OCI-LY7 (cell line): ENCODE results near the gene SLC17A8. TPM values are rescaled to one million over a fixed set of nuclear protein-coding genes. Genes with fewer than 3 reads are reported as not detected.

ENCODE experiments used
- BruUV-seq: library from RNA; stranded (reverse); fragments of 400-500 nt; replicated peaks from 2 replicates; lab custom pipeline; 2021; lab: Mats Ljungman, UMichigan
- CTCF ChIA-PET: fragments of 300-600 bp; sonication (Branson Sonifier 250); formaldehyde crosslinking; loops from one replicate; lab custom pipeline; 2022; ENCODE audit warnings: antibody characterized with exemption; ENCODE audit not compliant: unreplicated experiment; lab: Charles Lee
- POLR2A ChIA-PET: fragments of 300-600 bp; sonication (Branson Sonifier 250); formaldehyde crosslinking; loops from one replicate; lab custom pipeline; 2022; ENCODE audit warnings: antibody characterized with exemption; lab: Charles Lee
- DNase-seq: peaks from one replicate; pipeline ENCODE4 v3.0.0-alpha.2; 2015; ENCODE audit warnings: low spot score
- H2AFZ ChIP-seq: fragments of 200-600 bp; sonication (generic), shearing (Covaris generic); 2 replicates; pipeline ENCODE4 v1.6.1; 2014; ENCODE audit warnings: mild to moderate bottlenecking, antibody characterized with exemption, low read length, moderate library complexity
- H3K27ac ChIP-seq: fragments of 200-600 bp; sonication (generic); 2 replicates; pipeline ENCODE4 v1.5.1; 2014; ENCODE audit warnings: mixed run types, low read depth, mild to moderate bottlenecking, moderate library complexity, low read length, inconsistent platforms; ENCODE audit not compliant: poor library complexity, severe bottlenecking
- H3K36me3 ChIP-seq: fragments of 200-600 bp; sonication (generic); 2 replicates; pipeline ENCODE4 v1.6.1; 2014; ENCODE audit warnings: mild to moderate bottlenecking, antibody characterized with exemption, low read length, moderate library complexity, mixed read lengths; ENCODE audit not compliant: insufficient read depth
- H3K4me1 ChIP-seq: fragments of 200-600 bp; sonication (generic); 2 replicates; pipeline ENCODE4 v1.5.1; 2014; ENCODE audit warnings: mild to moderate bottlenecking, low read length; ENCODE audit not compliant: insufficient read depth, poor library complexity, severe bottlenecking
- H3K4me2 ChIP-seq: fragments of 200-600 bp; sonication (generic); 2 replicates; pipeline ENCODE4 v1.6.1; 2014; ENCODE audit warnings: mild to moderate bottlenecking, low read length
- H3K4me3 ChIP-seq: fragments of 200-600 bp; sonication (generic); 2 replicates; pipeline ENCODE4 v1.5.1; 2014; ENCODE audit warnings: mild to moderate bottlenecking, low read depth, low read length; ENCODE audit not compliant: poor library complexity, severe bottlenecking
- H3K79me2 ChIP-seq: fragments of 200-600 bp; sonication (generic); 2 replicates; pipeline ENCODE4 v1.6.1; 2016; ENCODE audit warnings: low read depth, mild to moderate bottlenecking, low read length, moderate library complexity, mixed read lengths; ENCODE audit not compliant: insufficient read depth
- H3K9me2 ChIP-seq: fragments of 200-600 bp; sonication (generic); 2 replicates; pipeline ENCODE4 v1.6.1; 2016; ENCODE audit warnings: mild to moderate bottlenecking, low read length, mixed read lengths; ENCODE audit not compliant: insufficient read depth
- H3K9me3 ChIP-seq: fragments of 200-600 bp; sonication (generic); 2 replicates; pipeline ENCODE4 v1.6.1; 2014; ENCODE audit warnings: mild to moderate bottlenecking, mixed run types, low read length, mixed read lengths
- H4K20me1 ChIP-seq: fragments of 200-600 bp; sonication (generic); 2 replicates; pipeline ENCODE4 v1.6.1; 2014; ENCODE audit warnings: mild to moderate bottlenecking, antibody characterized with exemption, low read length, moderate library complexity, mixed read lengths; ENCODE audit not compliant: insufficient read depth
- CTCF ChIP-seq: fragments of 200-600 bp; sonication (generic); conservative IDR thresholded peaks from 2 replicates; pipeline ENCODE4 v1.5.1; 2014; ENCODE audit warnings: mild to moderate bottlenecking, antibody characterized with exemption, low read length, moderate library complexity, mixed read lengths
- EZH2phosphoT487 ChIP-seq: fragments of 200-600 bp; sonication (generic); IDR thresholded peaks from 2 replicates; pipeline ENCODE4 v1.6.1; 2018; ENCODE audit warnings: low read depth, borderline replicate concordance, mild to moderate bottlenecking, mixed run types, antibody characterized with exemption, low read length, moderate library complexity, mixed read lengths
- intact Hi-C: fragments of 100-400 bp; cut with micrococcal nuclease; formaldehyde crosslinking; loops from one replicate; pipeline ENCODE4 v1.10.0; 2022; ENCODE audit not compliant: unreplicated experiment
- total RNA-seq, 2 experiments: library from RNA; depleted of rRNA in 1 of 2; stranded (reverse); fragments of >200 nt in 1 of 2; shearing (Covaris generic) in 1 of 2; gene quantifications; 2 replicates each; pipeline ENCODE4 v1.2.3, GENCODE V29; 2014 to 2022

Gene SLC17A8
- total RNA-seq, 2 experiments from 2014 or later: not detected

GRCh38 chr12:100360450-100360849, 3.6 kb downstream of the SLC17A8 start:
- TF ChIP-seq CTCF (no peak), EZH2phosphoT487 (no peak)
- ChIA-PET CTCF (no interaction called here), POLR2A (interaction anchor here (0.5 to 1.2 kb wide), 2 partner anchors 23 to 482 kb away, joined by 3 read pairs; no protein-coding TSS in a partner anchor)
- H2AFZ ChIP-seq: no peak overlapping the region
- intact Hi-C loops: no loop called here
- no peaks in the 10 kb centered on the region for H4K20me1 ChIP-seq
- no peaks in the 10 kb centered on the region for H3K9me3 ChIP-seq
- DNase-seq: no peak
- no peaks in the 10 kb centered on the region for H3K36me3 ChIP-seq
- H3K9me2 ChIP-seq: no peaks in the 10 kb centered on the region
- H3K4me2 ChIP-seq: no peak overlapping the region
- no peaks in the 10 kb centered on the region for H3K4me1 ChIP-seq
- H3K27ac ChIP-seq: no peak overlapping the region
- no TSS peak for BruUV-seq
- no peaks in the 10 kb centered on the region for H3K79me2 ChIP-seq
- no peak overlapping the region for H3K4me3 ChIP-seq

GRCh38 chr12:100364324-100364723, 7.5 kb downstream of the SLC17A8 start:
- H3K27ac ChIP-seq: no peak overlapping the region
- H3K9me3 ChIP-seq: no peaks in the 10 kb centered on the region
- no peaks in the 10 kb centered on the region for H3K36me3 ChIP-seq
- H3K4me2 ChIP-seq: no peak overlapping the region
- no peak for DNase-seq
- intact Hi-C loops: no loop called here
- no peaks in the 10 kb centered on the region for H3K79me2 ChIP-seq
- BruUV-seq: no TSS peak
- H3K4me3 ChIP-seq: no peak overlapping the region
- H3K4me1 ChIP-seq: no peaks in the 10 kb centered on the region
- ChIA-PET CTCF (no interaction called here), POLR2A (interaction anchor here (0.6 to 1.9 kb wide), 3 partner anchors 12 to 222 kb away, joined by 3 to 5 read pairs (median 4); no protein-coding TSS in a partner anchor)
- H3K9me2 ChIP-seq: no peaks in the 10 kb centered on the region
- no peaks in the 10 kb centered on the region for H4K20me1 ChIP-seq
- no peak overlapping the region for H2AFZ ChIP-seq
- TF ChIP-seq CTCF: no peak

- no peak for DNase-seq
- no peaks in the 10 kb centered on the region for H4K20me1 ChIP-seq
- H2AFZ ChIP-seq: no peak overlapping the region
- H3K4me1 ChIP-seq: no peaks in the 10 kb centered on the region
- CTCF ChIA-PET: interaction anchor here (0.6 kb wide), 1 partner anchor 306 kb away, joined by 4 read pairs; no protein-coding TSS in a partner anchor
- H3K27ac ChIP-seq: no peak overlapping the region
- no peaks in the 10 kb centered on the region for H3K36me3 ChIP-seq
- intact Hi-C loops: no loop called here
- H3K9me2 ChIP-seq: no peaks in the 10 kb centered on the region
- H3K9me3 ChIP-seq: no peaks in the 10 kb centered on the region
- no TSS peak for BruUV-seq
- no peaks in the 10 kb centered on the region for H3K79me2 ChIP-seq
- H3K4me3 ChIP-seq: no peak overlapping the region
- H3K4me2 ChIP-seq: no peak overlapping the region
- POLR2A ChIA-PET: interaction anchor here (0.7 to 1.9 kb wide), 3 partner anchors 12 to 428 kb away, joined by 3 to 8 read pairs (median 5); no protein-coding TSS in a partner anchor
- no peak for TF ChIP-seq CTCF
- no peak for TF ChIP-seq EZH2phosphoT487
These were observed 8.5 kb downstream of the SLC17A8 start for GRCh38 chr12:100365411-100365810.
